CD4-positive, alpha-beta T cell treated with Interleukin-4 for 1 hour (primary cell): ENCODE measurements around the gene RASAL2.

ENCODE experiments used
- DNase-seq, 2 donors: peaks; one replicate each; pipeline ENCODE4 v3.0.0-alpha.2; 2020 to 2022

The RASAL2 gene

DNA sequence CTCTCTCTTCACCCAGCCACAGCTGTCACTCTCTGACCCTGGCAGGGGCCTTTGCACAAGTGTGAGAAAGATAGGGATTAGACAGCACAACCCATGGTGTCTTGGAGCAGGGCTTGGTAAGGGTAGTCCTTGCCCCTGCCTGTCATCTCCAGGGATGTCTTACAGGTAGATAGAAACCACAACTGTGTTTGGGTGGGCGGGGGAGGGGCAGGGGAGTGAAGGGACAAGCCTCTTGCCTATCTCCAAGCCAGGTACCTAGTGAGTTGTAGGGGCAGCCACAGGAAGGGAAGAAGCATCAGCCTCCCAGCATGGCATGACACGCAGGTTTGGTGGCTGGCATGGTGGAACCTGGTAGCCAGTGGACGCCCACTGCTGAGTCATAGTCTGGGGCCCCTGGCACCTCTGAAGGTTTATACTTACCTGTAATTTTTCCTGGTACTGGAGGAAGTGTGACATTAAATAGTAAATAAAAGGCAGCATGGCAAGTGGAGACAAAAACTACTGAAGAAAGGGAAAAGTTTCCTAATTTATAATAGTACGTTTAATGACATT, 305.3 kb downstream of the RASAL2 start:
- no peak for DNase-seq

DNA sequence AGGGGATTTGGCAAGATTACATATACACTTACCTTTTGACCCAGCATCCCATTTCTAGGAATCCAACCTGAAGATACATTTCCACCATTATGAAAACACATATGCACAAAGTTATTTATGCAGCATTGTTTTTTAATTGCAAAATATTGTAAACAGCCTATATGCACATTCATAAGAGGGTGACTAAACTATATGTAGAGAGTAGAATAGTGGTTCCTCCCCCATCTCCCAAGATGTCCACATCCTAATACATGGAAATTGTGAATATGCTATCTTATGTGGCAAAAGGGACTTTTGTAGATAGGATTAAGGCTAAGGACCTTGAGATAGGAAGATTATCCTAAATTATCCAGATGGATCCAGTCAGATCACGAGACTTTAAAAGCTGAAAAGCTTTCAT, 311.2 kb downstream of the RASAL2 start:
- no peak for DNase-seq

DNA sequence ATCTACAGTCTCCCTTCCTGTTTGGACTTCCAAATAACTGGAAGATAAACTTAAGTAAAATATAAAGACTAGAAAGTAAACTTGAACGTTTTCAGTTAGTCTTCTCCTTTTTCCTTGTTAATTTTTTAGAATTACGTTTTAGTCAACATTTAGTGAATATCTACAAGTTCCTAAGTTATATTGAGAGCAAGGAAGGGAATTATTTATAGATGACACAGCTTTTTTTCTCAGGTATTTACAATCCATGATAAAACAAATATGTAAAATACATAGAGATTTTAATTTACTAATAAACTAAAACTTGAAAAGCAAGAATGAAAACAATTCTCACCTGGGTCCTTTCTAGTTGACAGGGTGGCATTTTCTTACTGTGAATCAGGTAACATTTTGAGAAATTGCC, 313.3 kb downstream of the RASAL2 start:
- no peak for DNase-seq

DNA sequence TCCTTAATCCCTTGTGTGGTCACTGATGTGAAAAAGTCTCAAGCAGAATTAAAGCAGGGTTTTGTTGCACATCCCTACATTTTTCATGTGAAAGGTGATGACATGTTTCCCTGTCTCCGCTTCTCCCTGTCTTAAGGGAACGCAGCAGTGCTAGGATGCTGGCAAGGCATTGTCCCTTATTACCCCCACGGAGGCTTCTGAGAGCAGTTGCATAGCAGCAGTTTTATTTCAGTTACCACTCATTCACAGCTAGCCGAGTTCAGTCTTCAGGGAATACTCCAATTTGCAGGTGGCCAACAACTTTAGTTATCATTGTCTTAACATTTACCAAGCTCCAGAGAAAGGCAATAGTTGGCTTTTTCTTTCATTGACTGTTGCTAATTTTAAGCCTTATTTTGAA, 313.8 kb downstream of the RASAL2 start:
- no peak for DNase-seq

DNA sequence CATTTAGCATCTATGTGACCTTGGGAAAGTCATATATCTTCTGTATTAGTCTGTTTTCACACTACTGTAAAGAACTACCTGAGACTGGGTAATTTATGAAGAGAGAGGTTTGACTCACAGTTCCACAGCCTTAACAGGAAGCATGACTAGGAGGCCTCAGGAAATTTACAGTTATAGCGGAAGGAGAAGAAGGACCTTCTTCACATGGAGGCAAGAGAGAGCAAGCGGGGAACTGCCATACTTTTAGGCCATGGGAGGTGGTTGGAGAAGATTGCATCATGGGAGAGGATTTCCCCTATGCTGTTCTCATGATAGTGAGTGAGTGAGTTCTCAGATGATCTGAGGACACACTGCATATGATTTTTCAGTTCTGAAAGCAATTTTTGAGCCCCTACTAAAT, 315.0 kb downstream of the RASAL2 start:
- no peak for DNase-seq

DNA sequence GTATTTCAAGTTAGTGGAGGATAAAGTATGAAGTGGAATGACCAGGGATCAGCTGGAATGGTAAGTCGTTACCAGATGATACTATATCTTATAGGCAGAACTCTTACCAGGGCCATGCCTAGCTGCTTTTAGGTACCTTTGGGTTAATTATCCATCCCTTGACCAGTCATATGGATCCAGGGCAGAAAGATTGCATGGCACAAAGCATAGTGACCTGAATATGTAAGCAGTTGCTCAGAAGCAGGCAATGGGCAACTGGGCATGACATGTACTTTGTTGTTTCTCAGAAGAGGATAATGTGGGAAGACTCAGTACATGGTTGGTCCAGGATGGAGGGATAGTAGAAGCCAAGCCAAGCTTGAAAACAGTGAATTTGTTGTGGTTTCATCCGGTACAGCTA, 315.6 kb downstream of the RASAL2 start:
- DNase-seq: no peak

DNA sequence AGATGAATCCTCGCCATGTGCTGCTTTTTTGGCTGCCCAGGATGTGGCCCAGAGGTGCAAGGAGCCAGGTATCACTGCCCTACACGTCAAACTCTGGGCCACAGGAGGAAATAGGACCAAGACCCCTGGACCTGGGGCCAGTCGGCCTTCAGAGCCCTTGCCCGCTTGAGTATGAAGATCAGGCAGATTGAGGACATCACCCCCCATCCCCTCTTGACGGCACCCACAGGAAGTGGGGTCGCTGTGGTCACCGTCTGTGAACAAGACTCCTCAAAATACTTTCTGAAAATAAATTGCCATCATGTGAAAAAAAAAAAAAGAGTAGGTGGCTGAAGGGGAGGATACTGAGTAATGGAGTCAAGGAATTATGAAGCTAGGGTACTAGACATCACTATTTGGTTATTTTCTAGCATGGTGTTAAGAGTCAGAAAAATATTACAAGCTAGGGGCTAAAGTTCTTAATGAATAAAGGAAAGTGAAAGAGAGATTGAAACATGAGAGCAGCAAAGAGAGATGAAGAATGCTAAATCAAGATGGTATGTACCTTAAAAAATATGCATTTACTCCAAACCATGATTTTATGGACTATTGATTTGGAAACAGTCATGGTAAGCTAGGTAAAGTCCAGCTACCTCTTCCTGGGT, 318.0 kb downstream of the RASAL2 start:
- DNase-seq: no peak

DNA sequence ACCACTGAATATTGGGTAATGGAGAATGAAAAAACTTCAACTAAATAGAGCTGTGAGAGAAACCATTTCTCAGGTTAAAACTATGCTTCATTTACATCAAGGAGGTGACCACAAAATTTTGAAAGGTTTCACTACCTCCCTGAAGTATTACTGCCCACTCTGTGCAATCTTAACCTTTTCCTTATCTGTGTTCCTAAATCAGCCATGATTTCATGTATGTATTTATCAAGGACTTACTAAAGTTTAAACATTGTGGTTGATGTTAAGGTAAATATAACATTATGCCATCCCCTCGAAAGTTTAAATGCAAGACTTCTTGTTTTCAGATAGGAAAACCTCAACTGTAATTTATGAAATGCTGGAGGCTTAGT, 318.5 kb downstream of the RASAL2 start:
- DNase-seq: no peak

DNA sequence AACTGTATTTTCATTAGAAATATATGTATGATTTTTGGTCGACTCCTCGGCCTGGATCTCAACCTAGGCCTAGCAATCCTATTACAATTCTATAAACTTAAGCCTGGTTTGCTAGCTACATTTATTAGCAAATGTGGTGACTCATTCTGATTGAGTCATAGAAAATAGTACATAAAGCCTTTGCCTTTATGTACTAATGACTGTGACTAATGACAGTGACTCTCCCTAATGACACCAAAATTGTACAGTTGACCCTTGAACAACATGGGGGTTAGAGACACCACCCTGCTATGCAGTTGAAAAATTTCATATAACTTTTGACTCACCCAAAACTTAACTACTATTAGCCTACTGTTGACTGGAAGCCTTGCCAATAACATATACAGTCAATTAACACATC, 324.0 kb downstream of the RASAL2 start:
- no peak for DNase-seq

DNA sequence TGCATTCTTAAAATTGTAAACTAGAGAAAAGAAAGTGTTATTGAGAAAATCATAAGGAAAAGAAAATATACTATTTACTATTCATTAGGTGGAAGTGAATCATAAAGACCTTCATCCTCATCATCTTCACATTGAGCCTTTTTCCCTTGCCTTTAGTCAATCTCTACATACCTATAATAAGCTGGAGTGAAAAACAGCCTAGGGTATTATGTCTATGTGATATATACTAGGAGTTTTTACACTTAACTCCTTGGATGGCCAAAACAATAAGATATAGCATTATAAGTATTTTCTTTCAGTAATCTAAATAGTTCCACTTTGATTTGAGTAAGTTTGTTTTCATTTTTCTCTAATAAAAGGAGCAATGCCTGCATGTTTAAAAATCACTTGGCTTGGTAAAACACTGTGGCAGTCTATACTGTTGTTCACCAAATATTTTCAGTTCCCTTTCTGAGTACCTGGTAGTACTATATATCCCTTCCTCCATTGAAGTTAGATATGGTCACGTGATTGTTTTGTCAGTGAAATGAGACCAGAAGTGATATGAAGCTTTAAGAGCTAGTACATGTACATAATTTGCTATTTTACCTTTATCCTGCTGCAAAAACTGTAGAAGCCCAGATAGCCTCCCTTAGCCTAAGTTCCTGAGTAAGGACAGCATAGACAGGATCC, 324.5 kb downstream of the RASAL2 start:
- DNase-seq: no peak

DNA sequence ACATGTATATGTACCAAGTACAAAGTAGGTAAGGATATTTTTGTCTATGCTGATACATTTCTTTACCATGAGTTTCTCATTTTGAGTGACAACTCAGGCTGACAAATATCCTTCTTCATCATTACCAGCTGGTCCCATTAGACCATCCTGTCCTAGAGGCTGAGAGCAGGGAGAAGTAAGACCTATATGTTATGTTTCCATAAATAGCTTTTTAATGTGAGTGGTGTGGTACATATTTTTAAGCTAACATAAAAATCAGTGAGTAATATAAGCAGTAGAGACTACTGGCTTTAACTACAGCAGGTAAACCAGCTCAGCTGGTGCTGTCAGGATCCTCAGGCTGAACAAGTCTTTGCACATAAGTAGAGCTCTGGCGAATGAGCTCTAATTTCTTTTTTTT, 340.5 kb downstream of the RASAL2 start:
- DNase-seq: no peak

DNA sequence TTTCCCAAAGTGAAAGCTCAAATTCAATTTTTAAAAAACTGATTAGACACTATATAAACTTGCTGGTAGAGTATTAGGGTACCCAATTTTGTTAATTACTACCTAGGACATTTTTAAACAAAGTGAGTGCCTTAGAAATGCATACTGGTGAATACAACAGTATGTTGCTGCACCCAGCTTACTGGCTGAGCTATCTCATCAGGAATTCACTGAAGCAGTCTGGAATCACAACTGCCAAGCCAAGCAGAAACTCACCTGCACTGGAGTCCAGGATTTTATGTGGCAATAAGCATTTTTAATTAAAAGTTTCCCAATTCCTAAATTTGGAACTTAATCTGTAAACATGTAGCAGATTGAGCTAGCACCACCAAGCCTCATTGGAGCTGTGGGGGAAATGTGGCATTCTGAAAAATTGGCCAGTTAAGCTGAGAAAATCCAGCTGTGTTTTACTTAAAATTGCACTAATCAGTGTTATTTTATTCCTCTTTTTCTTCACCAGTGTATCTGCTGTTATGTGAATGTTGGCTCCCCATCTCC, 341.1 kb downstream of the RASAL2 start:
- DNase-seq: no peak

DNA sequence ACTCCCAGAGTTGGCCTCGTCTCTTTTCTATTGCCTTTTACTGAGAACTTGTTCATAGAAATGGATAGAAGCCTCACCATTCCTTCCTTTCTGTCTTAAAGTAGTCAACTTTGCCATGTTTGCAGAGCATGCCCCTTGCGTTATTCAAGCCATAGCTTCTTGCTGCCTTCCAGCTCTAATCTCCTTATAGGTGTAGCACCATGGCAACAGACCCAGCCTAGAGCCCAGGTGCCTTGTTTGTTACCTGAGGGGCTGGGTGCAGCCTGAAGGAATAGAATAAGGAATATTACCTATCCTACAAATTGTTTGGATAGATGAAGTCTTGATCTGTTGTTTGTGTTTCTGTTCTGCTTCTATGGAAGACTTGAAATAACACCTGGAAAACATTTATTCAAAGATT, 343.0 kb downstream of the RASAL2 start:
- no peak for DNase-seq

DNA sequence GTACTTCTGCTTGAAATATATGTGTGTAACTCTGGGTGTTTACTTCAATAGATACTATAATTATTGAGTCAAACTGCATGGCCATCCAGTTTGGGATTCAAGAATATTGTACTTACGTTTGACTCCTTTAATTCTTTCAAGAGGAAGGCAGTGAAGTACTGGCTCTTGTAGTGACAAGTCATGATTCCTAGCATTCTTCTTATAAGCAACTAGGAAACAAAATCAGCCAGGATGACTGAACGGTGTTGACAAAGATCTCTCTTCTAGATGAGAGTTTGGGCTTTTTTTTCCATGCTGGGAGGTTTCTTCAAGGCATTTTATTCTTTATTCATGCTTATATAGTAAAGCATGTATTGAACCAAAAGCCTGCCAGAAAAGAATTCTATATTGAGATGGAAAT, 344.5 kb downstream of the RASAL2 start:
- no peak for DNase-seq

DNA sequence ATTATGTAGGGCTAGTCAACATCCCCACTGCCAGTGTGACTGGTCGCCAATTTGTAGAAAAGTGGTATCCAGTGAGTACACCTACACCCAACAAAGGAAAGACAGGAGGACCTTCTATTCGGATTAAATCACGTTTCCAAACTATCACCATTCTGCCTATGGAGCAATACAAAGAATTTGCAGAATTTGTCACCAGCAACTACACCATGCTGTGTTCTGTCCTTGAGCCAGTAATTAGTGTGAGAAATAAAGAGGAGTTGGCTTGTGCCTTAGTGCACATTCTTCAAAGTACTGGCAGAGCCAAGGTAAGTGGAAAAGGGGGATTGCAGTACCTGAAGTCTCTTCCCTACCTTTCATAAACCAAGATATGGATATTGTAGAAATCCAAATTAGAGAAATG, 349.0 kb downstream of the RASAL2 start:
- no peak for DNase-seq

DNA sequence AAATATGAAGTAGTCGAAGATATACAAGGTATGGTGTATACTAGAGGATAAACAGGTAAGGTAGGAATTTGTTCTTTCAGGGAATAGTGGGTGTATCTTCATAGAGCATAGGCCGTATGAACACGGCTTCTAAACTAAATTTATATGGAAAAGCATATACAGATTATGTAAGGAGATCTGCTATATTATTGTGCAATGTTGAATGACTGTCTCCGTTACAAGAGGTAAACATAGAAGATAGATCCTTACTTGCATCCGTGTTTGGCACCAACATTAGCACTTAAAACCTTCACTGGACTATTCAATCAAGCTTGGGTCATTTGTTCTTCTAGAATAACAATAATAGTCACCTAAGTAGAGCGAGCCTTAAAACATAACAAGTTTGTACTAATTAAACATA, 357.0 kb downstream of the RASAL2 start:
- DNase-seq: no peak

DNA sequence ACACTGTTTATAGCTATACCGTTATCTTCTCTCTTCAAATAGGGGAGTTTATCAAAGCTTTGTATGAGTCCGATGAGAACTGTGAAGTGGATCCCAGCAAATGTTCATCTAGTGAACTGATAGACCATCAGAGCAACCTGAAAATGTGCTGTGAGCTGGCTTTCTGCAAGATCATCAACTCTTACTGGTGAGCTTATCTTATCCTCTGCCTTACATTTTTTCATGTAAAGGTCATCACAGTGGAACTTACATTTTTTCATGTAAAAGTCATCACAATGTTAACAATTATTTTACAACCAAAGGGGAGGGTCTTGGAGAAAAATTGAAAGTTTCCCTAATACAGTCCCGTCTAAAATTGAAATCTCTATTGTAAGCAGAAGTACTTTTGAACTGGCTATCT, 357.6 kb downstream of the RASAL2 start:
- DNase-seq: no peak

DNA sequence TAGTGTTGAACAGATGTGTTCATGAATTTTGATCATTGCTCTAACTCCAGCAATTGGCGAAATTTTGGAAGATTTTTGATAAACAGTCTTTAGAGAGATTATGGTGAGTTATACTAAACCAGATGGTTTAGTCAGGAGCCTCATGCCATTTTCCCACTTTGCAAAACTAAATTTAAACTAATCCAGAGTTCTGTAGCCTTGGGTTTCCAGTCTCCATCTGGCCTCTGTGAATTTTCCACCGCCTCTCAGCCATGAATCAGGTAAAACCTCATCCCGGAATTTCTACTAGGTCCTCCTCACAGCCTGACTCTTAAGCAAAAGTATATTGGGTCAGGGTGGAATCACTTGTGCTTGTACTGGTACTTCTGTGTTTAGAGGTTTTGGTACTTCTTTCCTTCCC, 358.1 kb downstream of the RASAL2 start:
- no peak for DNase-seq

DNA sequence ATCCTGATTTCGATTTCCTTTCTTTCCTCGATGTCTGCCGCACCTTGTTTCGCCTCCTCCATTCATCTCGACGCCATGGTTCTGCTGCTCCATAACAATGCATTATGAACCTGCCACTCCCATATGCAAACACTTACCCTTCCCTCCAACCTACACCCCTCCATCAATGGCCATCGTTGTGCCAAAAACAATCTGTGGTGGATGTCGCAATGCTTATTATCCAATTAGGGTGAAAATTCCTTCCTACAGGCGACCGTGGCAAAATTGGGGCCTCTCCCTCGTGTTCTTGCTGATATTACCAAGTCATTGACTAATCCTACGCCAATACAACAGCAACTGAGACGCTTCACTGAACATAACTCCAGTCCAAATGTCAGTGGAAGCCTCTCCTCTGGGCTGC, 362.6 kb downstream of the RASAL2 start:
- DNase-seq: no peak

DNA sequence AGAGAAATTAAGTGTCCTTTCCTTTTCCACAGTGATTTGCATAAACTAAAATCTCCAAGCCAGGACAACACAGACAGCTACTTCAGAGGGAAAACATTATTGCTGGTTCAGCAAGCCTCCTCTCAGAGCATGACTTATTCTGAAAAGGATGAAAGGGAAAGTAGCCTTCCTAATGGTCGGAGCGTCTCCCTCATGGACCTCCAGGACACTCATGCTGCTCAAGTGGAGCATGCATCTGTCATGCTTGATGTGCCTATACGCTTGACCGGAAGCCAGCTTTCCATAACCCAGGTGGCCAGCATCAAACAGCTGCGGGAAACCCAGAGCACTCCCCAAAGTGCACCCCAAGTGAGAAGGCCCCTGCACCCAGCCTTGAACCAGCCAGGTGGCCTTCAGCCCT, 363.7 kb downstream of the RASAL2 start:
- no peak for DNase-seq

DNA sequence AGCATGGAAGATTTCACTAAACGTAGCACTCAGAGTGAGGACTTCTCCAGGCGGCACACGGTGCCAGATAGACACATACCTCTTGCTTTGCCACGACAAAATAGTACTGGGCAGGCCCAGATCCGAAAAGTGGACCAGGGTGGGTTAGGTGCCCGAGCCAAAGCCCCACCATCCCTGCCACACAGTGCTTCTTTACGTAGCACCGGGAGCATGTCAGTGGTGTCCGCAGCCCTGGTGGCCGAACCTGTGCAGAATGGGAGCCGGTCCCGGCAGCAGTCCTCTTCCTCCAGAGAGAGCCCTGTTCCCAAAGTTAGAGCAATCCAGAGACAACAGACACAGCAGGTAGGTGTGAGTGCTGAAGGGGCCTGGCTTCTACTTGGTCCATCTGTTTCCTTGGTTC, 364.3 kb downstream of the RASAL2 start:
- DNase-seq: no peak

DNA sequence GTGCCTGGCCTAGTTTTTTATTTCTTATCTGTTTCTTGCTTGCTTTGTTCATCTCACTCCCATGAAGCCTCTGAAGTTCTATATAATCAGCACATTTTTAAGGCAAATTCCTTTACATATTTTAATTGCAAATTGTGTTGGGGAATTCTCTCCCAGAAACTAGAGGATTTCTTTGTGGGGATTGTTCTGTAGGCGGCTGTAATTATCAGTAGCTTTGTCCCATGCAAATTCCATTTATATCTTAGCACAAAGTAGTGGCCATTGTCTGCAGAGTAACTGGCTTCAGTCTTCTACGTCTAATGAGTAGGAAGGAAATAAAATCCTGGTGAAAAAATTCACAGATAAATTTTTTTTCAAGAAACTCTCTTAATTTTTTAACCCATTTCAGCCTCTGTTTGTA, 367.2 kb downstream of the RASAL2 start:
- no peak for DNase-seq

DNA sequence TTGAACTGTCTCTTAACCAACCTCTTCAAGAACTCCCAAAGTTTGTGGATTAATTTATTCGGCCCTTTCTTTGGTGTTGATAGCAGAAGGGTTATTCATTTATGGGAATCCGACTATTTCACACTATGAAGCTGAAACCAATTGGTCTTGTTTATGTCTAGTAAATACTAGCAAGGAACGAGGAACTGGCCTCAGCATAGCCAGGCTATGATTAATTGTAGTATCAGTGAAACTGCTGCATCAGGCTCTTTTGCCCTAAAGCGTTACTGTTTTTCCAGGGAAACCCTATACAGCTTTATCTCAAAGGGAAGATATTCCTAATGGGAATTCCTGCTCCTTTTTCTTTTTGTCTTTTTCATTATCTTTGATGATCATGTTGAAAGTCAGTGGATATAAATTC, 367.8 kb downstream of the RASAL2 start:
- DNase-seq: no peak

DNA sequence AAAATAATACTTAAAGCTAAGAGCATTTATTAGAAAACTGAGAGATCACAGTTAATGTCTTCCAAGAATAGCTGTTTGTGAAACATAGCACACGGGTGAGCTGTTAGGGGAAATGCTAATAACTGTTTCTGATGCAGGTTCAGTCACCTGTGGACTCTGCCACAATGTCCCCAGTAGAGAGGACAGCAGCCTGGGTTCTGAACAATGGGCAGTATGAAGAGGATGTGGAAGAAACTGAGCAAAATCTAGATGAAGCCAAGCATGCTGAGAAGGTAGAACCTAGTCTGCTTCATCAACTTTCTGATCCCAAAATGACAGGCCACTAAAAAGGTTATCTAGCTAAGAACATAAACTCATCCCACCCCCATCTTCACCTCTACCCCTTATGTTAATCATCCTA, 370.2 kb downstream of the RASAL2 start:
- DNase-seq: no peak

DNA sequence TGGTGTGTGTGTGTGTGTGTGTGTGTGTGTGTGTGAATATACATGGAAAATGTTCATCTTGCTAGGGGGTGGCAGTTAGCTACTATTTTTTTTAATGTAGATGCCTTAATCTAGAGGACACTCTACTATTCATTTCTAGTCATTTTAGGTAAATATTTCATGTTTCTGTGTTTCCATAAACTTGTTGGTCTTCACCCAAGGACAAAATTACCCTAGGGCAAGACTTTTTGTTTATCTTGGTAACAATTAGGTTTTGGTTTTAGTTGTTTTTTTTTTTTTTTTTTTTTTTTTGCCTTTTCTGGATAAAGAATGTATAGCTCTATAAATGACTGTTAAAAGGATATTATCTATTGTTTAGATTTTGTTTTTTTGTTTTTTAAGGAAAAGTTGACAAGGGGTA, 370.7 kb downstream of the RASAL2 start:
- no peak for DNase-seq
